Left lung (tissue), 10 donors: ENCODE data around the gene TMEM156. TPM values are rescaled to one million over a fixed set of nuclear protein-coding genes. Genes with fewer than 3 reads are reported as not detected.

ENCODE experiments used
- ATAC-seq: fragments of 200-7000 bp; cut with Tn5 transposase; one replicate; pipeline ENCODE4 v1.9.1; 2020; ENCODE audit warnings: moderate library complexity
- DNase-seq, 4 donors: peaks; one replicate each; pipeline ENCODE4 v3.0.0-alpha.2; 2013 to 2020
- H3K27ac ChIP-seq, 2 donors: fragments of 200-600 bp; sonication (generic) in 1 of 2; one replicate each; pipeline versions ENCODE4 v1.5.0 to v1.8.0; 2020 to 2021
- H3K27me3 ChIP-seq, 2 donors: fragments of 200-600 bp; sonication (generic) in 1 of 2; one replicate each; pipeline versions ENCODE4 v1.5.0 to v1.8.0; 2020 to 2021
- H3K36me3 ChIP-seq, 2 donors: fragments of 200-600 bp; sonication (generic) in 1 of 2; one replicate each; pipeline versions ENCODE4 v1.5.0 to v1.8.0; 2020 to 2021
- H3K4me1 ChIP-seq, 2 donors: fragments of 200-600 bp; one replicate each; pipeline ENCODE4 v1.8.0; 2021
- H3K4me3 ChIP-seq, 2 donors: fragments of 200-600 bp; sonication (generic) in 1 of 2; one replicate each; pipeline versions ENCODE4 v1.5.0 to v1.8.0; 2020 to 2021; ENCODE audit warnings: mild to moderate bottlenecking in 1 of 2
- H3K9me3 ChIP-seq, 2 donors: fragments of 200-600 bp; sonication (generic) in 1 of 2; one replicate each; pipeline versions ENCODE4 v1.5.0 to v1.8.0; 2020 to 2021
- CTCF ChIP-seq, 2 donors: fragments of 200-600 bp; sonication (generic) in 1 of 2; IDR thresholded peaks; one replicate each; pipeline versions ENCODE4 v1.5.0 to v1.8.0; 2021; ENCODE audit warnings: antibody characterized with exemption in 2 of 2
- intact Hi-C, 2 donors: fragments of 100-400 bp; cut with DNase I; formaldehyde crosslinking; loops; one replicate each; pipeline versions ENCODE4 v1.11.2 to v1.14.2; 2022
- polyA plus RNA-seq, 6 donors: library from polyadenylated mRNA; unstranded; fragments of 120-200 nt; gene quantifications; one replicate each; pipeline ENCODE4 v1.2.1, GENCODE V29; 2013; ENCODE audit not compliant: insufficient read length in 6 of 6
- total RNA-seq, 2 donors: library from RNA; stranded (reverse); fragmentation: NEBNext Ultra II Directional; extraction: Animal tissue kit (Norgen Biotek cat#: 25700); gene quantifications; one replicate each; pipeline ENCODE4 v1.2.1, GENCODE V29; 2021
- donor health status: DM: no; HTN: yes; CAD: no.
- donor health status: DM: no; HTN: no; CAD: no.

Gene TMEM156
- total and polyA plus RNA-seq, 8 donors: 0.29 to 1.8 (median 0.95) TPM; not detected in 1

DNA sequence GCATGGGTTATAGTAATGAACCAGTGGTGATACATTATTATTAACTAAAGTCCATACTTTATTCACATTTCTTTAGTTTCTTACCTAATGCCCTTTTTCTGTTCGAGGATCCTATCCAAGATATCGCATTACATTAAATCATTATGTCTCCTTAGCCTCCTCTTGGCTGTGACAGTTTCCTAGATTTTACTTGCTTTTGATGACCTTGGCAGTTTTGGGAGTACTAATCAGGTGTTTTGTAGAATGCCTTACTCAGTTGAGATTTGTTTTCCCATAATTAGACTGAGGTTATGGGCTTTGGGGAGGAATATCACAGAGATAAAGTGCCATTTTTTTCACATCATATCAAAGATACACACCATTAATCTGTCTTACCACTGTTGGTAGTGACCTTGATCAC lies 34.8 kb upstream of the TMEM156 start:
- no peak for TF ChIP-seq CTCF (IDR thresholded peaks at IDR 0.05)
- DNase-seq: no peak
- no peaks in the 10 kb centered on the region for H3K36me3 ChIP-seq
- no peak for ATAC-seq
- H3K27me3 ChIP-seq: no peaks in the 10 kb centered on the region
- H3K4me3 ChIP-seq: no peak overlapping the region
- no peaks in the 10 kb centered on the region for H3K9me3 ChIP-seq
- intact Hi-C loops: no loop called here
- H3K27ac ChIP-seq: no peak overlapping the region
- H3K4me1 ChIP-seq: no peaks in the 10 kb centered on the region

DNA sequence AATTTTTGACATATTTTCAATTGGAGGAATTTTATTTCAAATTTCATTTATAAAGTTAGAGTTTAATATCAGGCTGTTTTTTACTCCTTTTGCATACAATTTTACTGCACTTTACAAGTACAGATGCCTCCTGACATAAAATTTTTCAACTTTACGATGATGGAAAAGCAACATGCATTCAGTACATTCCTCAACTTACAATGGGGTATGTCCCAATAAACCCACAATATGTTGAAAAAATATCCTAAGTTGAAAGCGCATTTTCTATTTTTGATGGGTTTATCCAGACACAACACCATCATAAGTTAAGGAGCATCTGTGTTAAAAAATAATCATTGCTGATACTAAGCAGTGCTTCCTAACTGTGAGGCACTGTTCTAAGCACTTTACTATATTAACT lies 34.2 kb upstream of the TMEM156 start:
- Histone ChIP-seq H3K4me1 (no peaks in the 10 kb centered on the region), H3K36me3 (no peaks in the 10 kb centered on the region), H3K27me3 (no peaks in the 10 kb centered on the region), H3K9me3 (no peaks in the 10 kb centered on the region), H3K4me3 (no peak overlapping the region), H3K27ac (no peak overlapping the region)
- ATAC-seq (no peak), DNase-seq (no peak)
- no peak for TF ChIP-seq CTCF (IDR thresholded peaks at IDR 0.05)
- intact Hi-C loops: no loop called here

DNA sequence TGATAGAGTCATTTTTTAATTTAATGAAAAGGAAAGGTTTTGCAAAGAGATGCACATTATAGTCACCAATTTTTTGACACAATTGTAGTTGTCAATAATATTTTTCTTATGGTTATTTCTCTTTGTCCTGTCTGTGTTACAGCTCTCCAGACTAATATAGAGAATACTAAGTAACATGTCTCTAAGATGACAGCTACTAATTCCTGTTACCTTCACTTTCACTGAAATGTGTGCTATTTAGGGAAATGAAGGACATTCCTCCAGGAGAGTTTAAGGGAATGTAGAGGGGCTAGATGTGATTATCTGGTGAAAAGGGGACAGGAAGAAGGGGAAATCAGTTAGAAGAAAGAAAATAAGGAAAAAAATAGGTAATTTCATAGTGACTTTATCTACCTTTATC lies 31.2 kb upstream of the TMEM156 start:
- H3K27me3 ChIP-seq: no peaks in the 10 kb centered on the region
- H3K4me3 ChIP-seq: no peak overlapping the region
- H3K36me3 ChIP-seq: no peaks in the 10 kb centered on the region
- intact Hi-C loops: no loop called here
- no peak for DNase-seq
- H3K27ac ChIP-seq: no peak overlapping the region
- no peaks in the 10 kb centered on the region for H3K4me1 ChIP-seq
- no peak for ATAC-seq
- TF ChIP-seq CTCF (IDR thresholded peaks at IDR 0.05): no peak
- H3K9me3 ChIP-seq: no peaks in the 10 kb centered on the region

- ATAC-seq: no peak
- no peaks in the 10 kb centered on the region for H3K9me3 ChIP-seq
- intact Hi-C loops: no loop called here
- no peaks in the 10 kb centered on the region for H3K36me3 ChIP-seq
- no peaks in the 10 kb centered on the region for H3K4me1 ChIP-seq
- no peak for TF ChIP-seq CTCF (IDR thresholded peaks at IDR 0.05)
- no peaks in the 10 kb centered on the region for H3K27me3 ChIP-seq
- no peak overlapping the region for H3K27ac ChIP-seq
- no peak overlapping the region for H3K4me3 ChIP-seq
- no peak for DNase-seq
Observed at GRCh38 chr4:39062770-39063097, 30.5 kb upstream of the TMEM156 start.

DNA sequence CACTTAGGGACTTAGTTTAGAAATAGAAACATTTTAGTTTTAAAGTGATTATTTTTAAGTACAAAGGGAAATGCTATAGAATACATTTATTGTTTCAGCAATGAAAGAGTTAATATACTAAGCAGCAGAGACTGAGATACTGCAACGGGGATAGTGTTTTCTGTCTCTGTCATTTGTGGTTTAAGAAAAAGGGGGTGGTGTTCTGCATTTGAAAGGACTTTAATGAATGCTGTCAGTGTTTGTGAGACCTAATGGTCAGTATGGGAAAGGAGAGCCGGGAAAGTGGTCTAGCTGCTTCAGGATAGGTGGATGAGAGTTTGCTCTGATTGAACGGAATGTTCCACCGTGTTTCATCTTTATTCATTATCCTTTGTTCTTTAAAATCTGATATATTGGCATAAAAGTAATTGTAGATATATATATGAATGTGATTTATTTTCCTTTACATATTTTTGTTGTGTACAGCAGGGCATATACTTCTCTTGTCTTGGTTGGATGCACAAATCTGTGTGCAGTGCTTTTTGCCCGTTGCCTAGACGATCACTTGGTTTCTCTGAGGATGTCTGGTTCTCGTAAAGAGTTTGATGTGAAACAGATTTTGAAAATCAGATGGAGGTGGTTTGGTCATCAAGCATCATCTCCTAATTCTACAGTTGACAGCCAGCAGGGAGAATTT lies 30.0 kb upstream of the TMEM156 start, which contains the start of gene KLHL5:
KLHL5 (plus strand) TSS at position 139 of the 676 bp plus-strand sequence; CDS start at position 560, 421 bp downstream.
- no peaks in the 10 kb centered on the region for H3K4me1 ChIP-seq
- H3K27me3 ChIP-seq: no peaks in the 10 kb centered on the region
- no peak for TF ChIP-seq CTCF (IDR thresholded peaks at IDR 0.05)
- no peaks in the 10 kb centered on the region for H3K9me3 ChIP-seq
- ATAC-seq (no peak), DNase-seq (no peak)
- H3K4me3 ChIP-seq: no peak within 1 kb of the TSS
- H3K27ac ChIP-seq: no peak within 1 kb of the TSS
- H3K36me3 ChIP-seq: no peaks in the 10 kb centered on the region
- intact Hi-C loops: no loop called here
